AG10803 (cell line): ENCODE measurements around the gene C11orf21.

Source experiments
- DNase-seq: peaks from one replicate; pipeline ENCODE4 v3.0.0; 2010; ENCODE audit warnings: low read depth
- H3K4me3 ChIP-seq: 2 replicates; pipeline ENCODE4 v1.5.1; 2011; ENCODE audit warnings: mild to moderate bottlenecking, low read length, control low read depth
- CTCF ChIP-seq: conservative IDR thresholded peaks from 2 replicates; pipeline ENCODE4 v1.5.1; 2011; ENCODE audit warnings: mild to moderate bottlenecking, low read length, control low read depth, inconsistent platforms

C11orf21 gene

GRCh38 chr11:2311353-2312133, 9.8 kb upstream of the C11orf21 start:
- TF ChIP-seq CTCF, result no peak
- H3K4me3 ChIP-seq, result no peak overlapping the region
- DNase-seq, result no peak

GRCh38 chr11:2310786-2311352, 9.2 kb upstream of the C11orf21 start:
- DNase-seq, result no peak
- TF ChIP-seq CTCF, result no peak
- no peak overlapping the region for H3K4me3 ChIP-seq

GRCh38 chr11:2310073-2310785, 8.5 kb upstream of the C11orf21 start:
- no peak for DNase-seq
- H3K4me3 ChIP-seq, result no peak overlapping the region
- TF ChIP-seq CTCF, result no peak

- H3K4me3 ChIP-seq, result no peak overlapping the region
- TF ChIP-seq CTCF, result no peak
- no peak for DNase-seq
Observed at GRCh38 chr11:2309251-2310072, 7.7 kb upstream of the C11orf21 start.

GRCh38 chr11:2308713-2309112, 7.0 kb upstream of the C11orf21 start:
- no peak for TF ChIP-seq CTCF
- no peak for DNase-seq
- H3K4me3 ChIP-seq, result no peak overlapping the region

- H3K4me3 ChIP-seq, result no peak overlapping the region
- no peak for DNase-seq
- no peak for TF ChIP-seq CTCF
Observed at GRCh38 chr11:2307501-2308331, 6.0 kb upstream of the C11orf21 start.
